GM12865 (cell line): ENCODE measurements around the gene TBC1D2.

Source experiments
- DNase-seq: peaks from one replicate; pipeline ENCODE4 v3.0.0; 2010; ENCODE audit warnings: low read depth
- H3K4me3 ChIP-seq: 2 replicates; pipeline ENCODE4 v1.5.1; 2011; ENCODE audit warnings: mild to moderate bottlenecking, low read depth, low read length, control low read depth
- TF ChIP-seq, protein P1 (sequence below): IDR thresholded peaks from 2 replicates; pipeline ENCODE4 v1.5.1; 2011; ENCODE audit warnings: low read length, control low read depth, low read depth, inconsistent platforms; ENCODE audit not compliant: insufficient read depth; ENCODE audit errors: missing control alignments

Gene TBC1D2

DNA sequence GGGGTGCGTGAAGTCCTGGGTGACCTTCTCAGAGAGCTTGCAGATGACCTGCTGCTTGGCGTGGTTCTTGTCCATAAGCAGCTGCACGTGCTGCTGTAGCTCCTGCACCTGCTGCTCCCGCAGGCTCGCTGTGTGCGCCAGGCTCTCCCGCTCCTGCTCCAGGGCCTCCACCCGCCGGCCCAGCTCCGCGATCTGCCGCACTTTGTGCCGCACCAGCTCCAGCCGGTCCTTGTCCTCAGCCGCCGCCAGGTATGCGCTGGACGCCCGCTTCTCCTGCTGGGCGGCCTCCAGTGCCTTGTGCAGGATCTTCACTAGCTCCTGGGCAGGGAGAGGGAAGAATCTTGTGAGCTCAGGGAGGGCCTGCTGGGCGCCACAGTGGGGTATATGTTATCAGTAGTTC lies 34.5 kb downstream of the TBC1D2 start:
- no peak for DNase-seq
- no peak overlapping the region for H3K4me3 ChIP-seq
- TF ChIP-seq, protein P1, sequence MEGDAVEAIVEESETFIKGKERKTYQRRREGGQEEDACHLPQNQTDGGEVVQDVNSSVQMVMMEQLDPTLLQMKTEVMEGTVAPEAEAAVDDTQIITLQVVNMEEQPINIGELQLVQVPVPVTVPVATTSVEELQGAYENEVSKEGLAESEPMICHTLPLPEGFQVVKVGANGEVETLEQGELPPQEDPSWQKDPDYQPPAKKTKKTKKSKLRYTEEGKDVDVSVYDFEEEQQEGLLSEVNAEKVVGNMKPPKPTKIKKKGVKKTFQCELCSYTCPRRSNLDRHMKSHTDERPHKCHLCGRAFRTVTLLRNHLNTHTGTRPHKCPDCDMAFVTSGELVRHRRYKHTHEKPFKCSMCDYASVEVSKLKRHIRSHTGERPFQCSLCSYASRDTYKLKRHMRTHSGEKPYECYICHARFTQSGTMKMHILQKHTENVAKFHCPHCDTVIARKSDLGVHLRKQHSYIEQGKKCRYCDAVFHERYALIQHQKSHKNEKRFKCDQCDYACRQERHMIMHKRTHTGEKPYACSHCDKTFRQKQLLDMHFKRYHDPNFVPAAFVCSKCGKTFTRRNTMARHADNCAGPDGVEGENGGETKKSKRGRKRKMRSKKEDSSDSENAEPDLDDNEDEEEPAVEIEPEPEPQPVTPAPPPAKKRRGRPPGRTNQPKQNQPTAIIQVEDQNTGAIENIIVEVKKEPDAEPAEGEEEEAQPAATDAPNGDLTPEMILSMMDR, result no peak

DNA sequence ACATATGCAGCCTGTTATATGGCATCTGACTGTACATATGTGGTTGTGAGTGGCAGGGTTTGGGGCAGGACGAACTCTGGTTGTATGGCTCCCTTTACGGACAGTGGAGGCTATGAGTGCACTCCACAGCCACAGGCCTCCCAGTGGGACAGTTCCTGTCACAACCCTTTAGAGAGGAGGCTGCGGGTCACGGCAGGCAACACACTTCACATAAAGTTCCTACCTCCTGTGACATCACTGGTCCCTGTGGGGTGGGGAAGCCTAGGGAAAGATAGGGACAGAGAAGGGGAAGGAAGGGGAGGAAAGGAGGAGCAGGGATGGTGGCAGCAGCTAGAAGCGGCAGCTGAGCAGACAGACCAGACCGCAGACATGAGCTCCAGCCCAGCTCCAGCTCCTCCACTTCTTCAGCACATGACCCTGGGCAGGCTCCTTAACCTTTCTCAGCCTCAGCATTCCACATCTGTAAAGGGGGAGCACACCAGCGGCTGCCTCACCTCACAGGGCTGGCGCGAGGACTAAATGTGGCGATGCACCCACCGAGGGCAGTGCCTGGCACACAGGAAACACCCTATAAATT lies 35.6 kb downstream of the TBC1D2 start:
- no peak for DNase-seq
- TF ChIP-seq, protein P1, result no peak
- no peak overlapping the region for H3K4me3 ChIP-seq

DNA sequence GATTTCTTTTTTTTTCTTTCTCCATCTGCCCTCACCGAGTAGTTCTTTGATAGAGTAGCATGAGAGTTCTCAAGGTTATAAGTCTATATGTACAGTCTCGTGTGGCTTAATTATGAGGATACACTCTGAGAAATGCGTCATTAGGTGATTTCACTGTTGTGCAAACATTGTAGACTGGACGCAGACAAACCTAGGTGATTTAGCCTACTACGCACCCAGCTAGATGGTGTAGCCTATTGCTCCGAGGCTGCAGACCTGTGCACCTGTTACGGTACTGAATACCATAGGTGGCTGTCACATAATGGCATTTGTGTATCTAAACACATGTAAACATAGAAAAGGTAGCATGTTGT lies 36.1 kb downstream of the TBC1D2 start:
- DNase-seq, result no peak
- no peak overlapping the region for H3K4me3 ChIP-seq
- TF ChIP-seq, protein P1, result no peak

DNA sequence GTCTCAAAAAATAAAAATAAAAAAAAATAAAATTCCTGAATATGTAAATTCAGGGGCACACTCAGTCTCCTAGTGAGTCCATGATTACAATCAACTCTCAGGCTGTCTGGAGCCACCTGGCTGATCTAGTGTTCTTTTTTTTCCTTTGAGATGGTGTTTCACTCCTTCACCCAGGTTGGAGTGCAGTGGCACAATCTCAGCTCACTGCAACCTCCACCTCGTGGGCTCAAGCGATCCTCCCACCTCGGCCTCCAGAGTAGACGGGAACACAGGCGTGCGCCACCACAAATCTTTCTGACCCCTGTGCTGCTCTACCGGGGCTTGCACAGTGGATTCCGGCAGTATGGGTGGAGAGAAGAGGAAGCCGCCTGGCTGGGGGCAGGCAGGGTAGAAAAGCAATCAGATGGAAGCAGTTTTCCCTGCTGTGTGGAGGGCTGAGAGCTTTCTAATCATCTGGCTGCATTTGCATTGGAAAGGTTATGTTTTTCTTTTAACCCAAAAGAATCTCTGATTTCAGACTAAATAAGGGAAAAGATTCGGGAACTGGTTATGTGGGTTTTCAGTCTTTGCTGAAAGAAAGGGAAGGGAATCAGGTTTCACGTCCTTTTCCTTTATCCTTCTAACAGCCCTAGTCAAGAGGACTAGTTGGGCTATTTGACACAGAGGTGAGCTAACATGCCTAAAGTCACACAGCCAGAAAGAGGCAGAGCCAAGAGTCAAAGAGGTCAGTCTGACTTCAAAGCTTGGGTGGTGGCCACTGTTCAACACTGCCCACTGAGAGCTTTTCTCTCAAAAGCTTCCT lies 36.7 kb downstream of the TBC1D2 start:
- no peak overlapping the region for H3K4me3 ChIP-seq
- TF ChIP-seq, protein P1, result no peak
- DNase-seq, result no peak

DNA sequence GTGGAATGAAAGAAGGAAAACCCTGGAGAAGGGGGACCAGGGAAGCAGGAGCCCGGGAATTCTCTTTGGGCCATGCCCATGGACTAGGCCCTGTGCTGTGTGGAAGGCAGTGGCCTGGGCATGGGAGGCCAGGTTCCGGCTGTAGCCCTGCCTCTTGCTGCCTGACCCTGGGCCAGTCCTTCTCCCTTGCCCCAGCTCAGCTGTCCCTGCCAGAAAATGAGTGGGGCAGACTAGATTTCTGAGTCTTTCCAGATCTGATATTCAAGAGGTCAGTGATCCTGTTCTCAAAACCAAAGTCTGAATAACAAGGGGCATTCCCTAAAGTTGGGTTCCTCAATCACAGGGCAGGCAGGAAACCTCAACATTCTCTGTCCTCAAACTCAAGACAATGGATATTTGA lies 38.2 kb downstream of the TBC1D2 start:
- H3K4me3 ChIP-seq, result no peak overlapping the region
- TF ChIP-seq, protein P1, result no peak
- DNase-seq, result no peak

DNA sequence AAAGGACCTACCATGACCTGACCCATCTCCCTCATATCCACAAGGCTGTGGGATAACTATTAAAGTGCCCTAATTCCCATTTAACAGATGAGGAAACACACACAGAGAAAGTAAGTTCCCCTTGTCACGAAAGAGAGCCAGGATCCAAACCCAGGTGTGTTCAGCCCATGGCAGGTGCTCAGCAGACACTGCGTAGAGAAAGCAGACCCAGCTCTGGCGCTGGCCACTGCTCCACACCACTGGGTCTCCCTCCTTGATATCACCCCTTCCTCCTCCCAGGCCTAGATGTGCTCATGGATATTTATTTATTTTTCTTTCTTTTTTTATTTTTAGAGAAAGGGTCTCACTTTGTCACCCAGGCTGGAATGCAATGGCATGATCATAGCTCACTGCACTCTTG lies 39.1 kb downstream of the TBC1D2 start:
- no peak for DNase-seq
- TF ChIP-seq, protein P1, result no peak
- H3K4me3 ChIP-seq, result no peak overlapping the region

DNA sequence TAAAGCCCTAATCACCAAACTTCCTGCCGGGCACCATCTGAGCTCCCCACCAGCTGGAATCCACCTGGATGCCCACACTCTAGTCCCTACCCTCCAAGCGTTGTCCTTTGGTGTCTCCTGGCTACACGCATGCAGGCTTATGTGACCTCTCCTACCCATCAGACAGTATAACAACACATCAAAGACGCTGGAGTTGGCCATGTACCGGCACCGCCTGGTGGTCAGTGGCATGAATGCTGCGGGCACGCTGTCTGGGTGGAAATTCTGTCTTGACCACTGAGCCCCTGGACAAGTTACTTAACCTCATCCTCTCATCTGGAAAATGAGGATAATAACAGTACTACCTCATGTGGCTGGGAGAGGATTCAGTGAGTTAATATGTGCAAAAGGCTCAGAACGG lies 39.6 kb downstream of the TBC1D2 start:
- TF ChIP-seq, protein P1, result peak; percentile 38
- DNase-seq, result peak; percentile 45
- no peak overlapping the region for H3K4me3 ChIP-seq
